ENCODE results near the gene SYT2. TPM values are rescaled to one million over a fixed set of nuclear protein-coding genes. Genes with fewer than 3 reads are reported as not detected.

The SYT2 gene
- total RNA-seq, 4 donors from 2014 or later: 0.19 TPM; not detected in 3

DNA sequence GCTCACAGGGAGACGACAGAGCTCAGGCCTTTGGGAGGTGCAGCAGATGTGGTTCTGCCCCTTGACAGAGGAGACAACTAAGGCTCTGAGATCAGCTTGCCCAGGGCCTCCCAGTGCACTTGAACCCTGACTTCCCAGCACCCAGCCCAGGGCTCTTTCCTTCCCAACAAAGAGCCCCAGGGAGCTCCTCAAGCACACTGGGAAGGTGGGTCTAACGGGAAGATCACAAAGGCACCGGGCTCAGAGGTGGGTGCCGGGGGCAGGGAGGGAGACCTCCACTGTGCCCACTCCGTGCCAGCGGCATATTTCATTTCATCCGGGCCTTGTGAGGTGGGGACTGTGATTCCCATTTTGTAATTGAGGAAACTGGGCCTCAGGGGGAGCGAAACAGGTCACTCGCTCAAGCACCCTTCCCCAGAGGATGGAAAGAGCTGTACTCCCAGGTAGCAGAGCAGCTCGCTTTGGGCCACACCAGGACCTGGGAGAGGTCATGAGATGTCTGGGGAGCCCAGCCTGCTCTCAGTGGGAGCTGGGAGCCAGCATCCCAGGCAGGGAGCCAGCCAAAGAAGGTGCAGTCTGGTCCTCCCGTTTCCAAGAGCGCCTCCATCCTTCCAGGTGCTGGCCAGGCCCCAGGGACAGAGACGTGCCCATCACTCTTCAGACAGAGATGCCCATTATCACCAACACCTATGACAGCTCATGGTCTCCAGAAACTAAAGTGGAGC lies 82.3 kb downstream of the SYT2 start:
- TF ChIP-seq, protein P1, sequence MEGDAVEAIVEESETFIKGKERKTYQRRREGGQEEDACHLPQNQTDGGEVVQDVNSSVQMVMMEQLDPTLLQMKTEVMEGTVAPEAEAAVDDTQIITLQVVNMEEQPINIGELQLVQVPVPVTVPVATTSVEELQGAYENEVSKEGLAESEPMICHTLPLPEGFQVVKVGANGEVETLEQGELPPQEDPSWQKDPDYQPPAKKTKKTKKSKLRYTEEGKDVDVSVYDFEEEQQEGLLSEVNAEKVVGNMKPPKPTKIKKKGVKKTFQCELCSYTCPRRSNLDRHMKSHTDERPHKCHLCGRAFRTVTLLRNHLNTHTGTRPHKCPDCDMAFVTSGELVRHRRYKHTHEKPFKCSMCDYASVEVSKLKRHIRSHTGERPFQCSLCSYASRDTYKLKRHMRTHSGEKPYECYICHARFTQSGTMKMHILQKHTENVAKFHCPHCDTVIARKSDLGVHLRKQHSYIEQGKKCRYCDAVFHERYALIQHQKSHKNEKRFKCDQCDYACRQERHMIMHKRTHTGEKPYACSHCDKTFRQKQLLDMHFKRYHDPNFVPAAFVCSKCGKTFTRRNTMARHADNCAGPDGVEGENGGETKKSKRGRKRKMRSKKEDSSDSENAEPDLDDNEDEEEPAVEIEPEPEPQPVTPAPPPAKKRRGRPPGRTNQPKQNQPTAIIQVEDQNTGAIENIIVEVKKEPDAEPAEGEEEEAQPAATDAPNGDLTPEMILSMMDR (IDR thresholded peaks at IDR 0.05; ENCODE audit: low read depth): no peak

- TF ChIP-seq, protein P1 (IDR thresholded peaks at IDR 0.05; ENCODE audit: low read depth): no peak
Observed at GRCh38 chr1:202625416-202626360, 84.6 kb downstream of the SYT2 start.

DNA sequence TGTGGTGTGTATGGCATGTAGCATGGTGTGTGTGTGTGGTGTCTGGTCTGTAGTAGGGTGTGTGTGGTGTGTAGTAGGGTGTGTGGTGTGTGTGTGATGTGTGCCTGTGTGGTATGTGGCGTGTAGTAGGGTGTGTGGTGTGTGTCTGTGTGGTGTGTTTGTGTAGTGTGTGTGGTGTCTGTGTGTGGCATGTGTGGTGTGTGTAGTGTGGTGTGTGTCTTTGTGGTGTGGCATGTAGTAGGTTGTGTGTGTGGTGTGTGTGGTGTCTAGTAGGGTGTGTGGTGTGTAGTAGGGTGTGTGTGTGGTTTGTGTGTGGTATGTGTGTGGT lies 85.5 kb downstream of the SYT2 start:
- TF ChIP-seq, protein P1 (IDR thresholded peaks at IDR 0.05; ENCODE audit: low read depth): no peak

DNA sequence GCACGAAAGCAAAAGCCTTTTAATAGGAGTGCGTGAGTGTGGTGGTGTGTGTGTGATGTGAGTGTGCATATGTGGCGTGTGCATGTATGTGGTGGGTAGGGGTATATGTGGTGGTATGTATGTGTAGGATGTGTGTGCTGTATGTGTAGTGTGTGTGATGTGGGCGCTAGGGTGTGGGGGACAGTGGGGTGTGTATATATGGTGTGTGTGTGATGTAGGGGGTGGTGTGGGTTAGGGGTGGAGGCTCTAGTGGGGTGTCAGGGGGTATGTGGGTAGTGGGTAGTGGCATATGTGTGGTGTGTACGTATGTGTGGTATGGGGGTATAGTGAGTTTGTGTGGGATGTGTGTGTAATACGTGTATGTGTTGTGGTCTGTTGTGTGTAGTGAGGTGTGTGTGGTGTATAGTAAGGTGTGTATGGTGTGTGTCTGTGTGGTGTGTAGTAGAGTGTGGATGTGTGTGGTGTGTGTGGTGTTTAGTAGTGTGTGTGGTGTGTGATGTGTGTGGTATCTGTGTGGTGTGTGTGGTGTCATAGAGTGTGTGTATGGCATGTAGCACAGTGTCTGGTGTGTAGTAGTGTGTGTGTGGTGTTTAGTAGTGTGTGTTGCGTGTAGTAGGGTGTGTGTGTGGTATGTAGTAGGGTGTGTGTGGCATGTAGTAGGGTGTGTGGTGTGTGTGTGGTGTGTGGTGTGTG lies 86.0 kb downstream of the SYT2 start:
- TF ChIP-seq, protein P1 (IDR thresholded peaks at IDR 0.05; ENCODE audit: low read depth): no peak

GRCh38 chr1:202623075-202623474 lies 87.2 kb downstream of the SYT2 start:
- TF ChIP-seq, protein P1 (IDR thresholded peaks at IDR 0.05; ENCODE audit: low read depth): no peak

- TF ChIP-seq, protein P1 (IDR thresholded peaks at IDR 0.05; ENCODE audit: low read depth): no peak
Observed at GRCh38 chr1:202622388-202622787, 87.9 kb downstream of the SYT2 start.

DNA sequence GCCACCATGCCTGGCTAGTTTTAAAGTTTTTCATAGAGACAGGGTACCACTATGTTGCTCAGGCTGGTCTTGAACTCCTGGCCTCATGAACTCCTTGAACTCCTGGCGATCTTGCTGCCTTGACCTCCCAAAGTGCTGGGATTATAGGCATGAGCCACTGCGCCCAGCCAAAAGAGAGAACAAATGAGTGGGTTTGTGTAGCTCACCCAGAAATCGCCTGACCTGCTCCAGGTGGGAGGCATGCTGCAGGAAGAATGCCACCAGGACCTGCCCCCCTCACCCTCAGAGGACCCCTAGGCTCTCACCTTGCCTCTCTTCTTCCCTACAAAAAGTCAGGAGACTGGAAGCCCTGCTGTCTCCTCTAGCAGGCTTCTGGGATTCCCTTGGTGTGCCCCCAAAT lies 88.8 kb downstream of the SYT2 start:
- TF ChIP-seq, protein P1 (IDR thresholded peaks at IDR 0.05; ENCODE audit: low read depth): no peak

All from subcutaneous adipose tissue (tissue), 4 donors.